ENCODE results near the gene LARP1. TPM values are rescaled to one million over a fixed set of nuclear protein-coding genes. Genes with fewer than 3 reads are reported as not detected.

The LARP1 gene
- total and polyA plus RNA-seq, 4 donors = 15.4 to 142 (median 74.5) TPM

DNA sequence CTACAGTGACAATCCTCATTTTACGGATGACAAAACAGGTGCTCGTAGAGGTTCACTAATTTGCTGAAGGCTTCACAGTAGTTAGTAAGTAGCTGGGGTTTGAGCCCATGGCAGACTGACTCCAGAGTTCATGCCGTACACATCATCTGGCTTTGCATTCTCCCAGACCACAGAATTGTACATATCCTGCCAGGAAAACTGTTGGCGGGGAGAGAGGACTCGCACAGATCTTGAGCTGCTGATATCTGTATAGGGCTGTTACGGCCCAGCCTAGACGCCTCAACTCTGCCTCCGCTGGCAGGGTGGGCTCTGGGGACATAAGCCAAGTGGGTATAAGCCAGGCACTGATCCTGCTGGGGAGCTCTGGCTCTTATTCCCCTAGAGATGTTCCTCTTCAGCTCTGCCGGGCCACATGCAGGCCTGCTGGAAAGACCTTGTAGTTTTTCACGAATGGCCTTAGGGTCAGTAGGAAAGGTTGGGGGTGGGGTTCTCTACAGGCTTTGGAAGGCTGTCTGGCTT lies 16.3 kb downstream of the LARP1 start:
- 6 to 8% methylated on average over 10 of the region's 10 CpGs for WGBS, 2 donors
- Histone ChIP-seq H3K4me1 (ENCODE audit: control insufficient read depth in 1 of 2, insufficient read depth in 2 of 2, low read length in 2 of 2) (peaks cover 1 to 10% of the 10 kb centered on the region in 2 donors), H3K9me3 (ENCODE audit: control insufficient read depth, low read length) (no peaks in the 10 kb centered on the region), H3K36me3 (ENCODE audit: control insufficient read depth in 1 of 2, insufficient read depth in 2 of 2, low read length in 1 of 2) (no peaks in the 10 kb centered on the region), H3K27me3 (ENCODE audit: control insufficient read depth in 1 of 2, insufficient read depth in 2 of 2, low read length in 1 of 2) (no peaks in the 10 kb centered on the region), H3K27ac (ENCODE audit: low read depth in 1 of 2, low read length in 2 of 2) (peak overlapping the region in 1 of 2 donors; percentile 39), H3K4me3 (ENCODE audit: low read length in 2 of 2) (no peak overlapping the region)
- DNase-seq (no peak), ATAC-seq (ENCODE audit: low FRiP score) (peak; percentile 69)
- intact Hi-C loops (cut with DNase I) = no loop called here

DNA sequence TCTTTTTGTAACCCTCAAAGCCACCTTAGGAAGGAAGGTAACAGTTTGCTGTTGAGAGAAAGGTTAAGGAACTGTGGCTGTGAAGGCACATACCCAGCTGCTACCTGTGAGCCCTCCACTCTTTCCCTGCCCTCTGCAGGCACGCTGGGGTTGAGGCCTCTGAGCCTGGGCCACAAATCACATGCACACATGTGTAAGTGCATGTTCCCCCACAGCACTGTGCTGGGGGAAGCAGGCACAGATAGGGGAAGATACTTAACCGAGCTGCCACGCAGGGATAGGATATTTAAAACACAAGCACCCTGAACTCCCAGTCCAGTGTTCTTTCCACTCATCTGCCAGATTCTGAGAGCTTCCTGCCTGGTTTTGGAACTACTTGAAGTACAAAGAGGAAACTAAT lies 18.1 kb downstream of the LARP1 start:
- 86% methylated on average over 3 of the region's 3 CpGs for WGBS, 2 donors
- Histone ChIP-seq H3K27ac (ENCODE audit: low read depth in 1 of 2, low read length in 2 of 2) (no peak overlapping the region), H3K4me1 (ENCODE audit: control insufficient read depth in 1 of 2, insufficient read depth in 2 of 2, low read length in 2 of 2) (peaks cover 1 to 7% of the 10 kb centered on the region in 2 donors), H3K36me3 (ENCODE audit: control insufficient read depth in 1 of 2, insufficient read depth in 2 of 2, low read length in 1 of 2) (no peaks in the 10 kb centered on the region), H3K4me3 (ENCODE audit: low read length in 2 of 2) (no peak overlapping the region), H3K9me3 (ENCODE audit: control insufficient read depth, low read length) (no peaks in the 10 kb centered on the region), H3K27me3 (ENCODE audit: control insufficient read depth in 1 of 2, insufficient read depth in 2 of 2, low read length in 1 of 2) (no peaks in the 10 kb centered on the region)
- intact Hi-C loops (cut with DNase I) = no loop called here
- DNase-seq (no peak), ATAC-seq (ENCODE audit: low FRiP score) (no peak)

DNA sequence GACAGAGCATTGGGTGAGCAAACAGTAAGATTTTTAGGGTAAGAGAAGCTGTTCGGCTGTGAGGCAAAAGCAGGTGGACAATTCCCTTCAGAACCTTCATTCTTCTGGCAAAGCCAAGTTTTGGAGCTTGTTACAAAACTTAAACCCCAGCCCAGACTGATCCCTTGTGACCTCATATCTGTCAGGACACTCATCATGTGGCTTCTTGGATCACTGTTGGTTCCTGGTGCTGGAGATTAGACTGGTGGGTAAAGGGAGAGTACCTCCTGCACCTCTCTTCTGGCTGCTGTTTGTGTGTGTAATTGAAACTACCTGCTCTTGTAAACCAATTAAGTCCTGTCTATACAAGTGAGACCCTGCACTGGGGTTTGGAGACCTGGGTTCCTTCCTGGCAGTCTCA lies 21.0 kb downstream of the LARP1 start:
- intact Hi-C loops (cut with DNase I) = no loop called here
- Histone ChIP-seq H3K9me3 (ENCODE audit: control insufficient read depth, low read length) (no peaks in the 10 kb centered on the region), H3K27ac (ENCODE audit: low read depth in 1 of 2, low read length in 2 of 2) (no peak overlapping the region), H3K27me3 (ENCODE audit: control insufficient read depth in 1 of 2, insufficient read depth in 2 of 2, low read length in 1 of 2) (no peaks in the 10 kb centered on the region), H3K4me3 (ENCODE audit: low read length in 2 of 2) (no peak overlapping the region), H3K36me3 (ENCODE audit: control insufficient read depth in 1 of 2, insufficient read depth in 2 of 2, low read length in 1 of 2) (no peaks in the 10 kb centered on the region), H3K4me1 (ENCODE audit: control insufficient read depth in 1 of 2, insufficient read depth in 2 of 2, low read length in 2 of 2) (peaks cover 0 to 1% of the 10 kb centered on the region in 2 donors)
- 81 to 86% methylated on average over 1 of the region's 1 CpG for WGBS, 2 donors
- DNase-seq (no peak), ATAC-seq (ENCODE audit: low FRiP score) (no peak)

DNA sequence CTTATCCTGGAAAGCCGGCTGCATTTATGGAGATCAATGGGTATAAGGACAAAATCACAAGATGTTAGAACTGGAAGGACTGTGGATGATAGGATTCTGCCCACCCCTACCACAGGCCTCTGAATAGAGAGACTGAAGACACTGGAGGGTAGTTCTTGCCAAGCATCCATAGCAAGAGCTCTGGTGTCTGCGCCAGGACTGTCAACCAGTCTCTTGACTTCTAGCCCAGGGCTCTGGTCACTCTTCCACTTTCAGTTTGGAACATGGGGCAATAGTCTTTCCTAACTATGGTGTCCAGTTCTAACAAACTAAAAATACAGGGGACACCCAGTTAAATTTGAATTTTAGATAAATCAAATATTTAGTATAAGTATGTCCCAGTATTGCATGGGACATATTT lies 23.4 kb downstream of the LARP1 start:
- 90 to 97% methylated on average over 2 of the region's 2 CpGs for WGBS, 2 donors
- ATAC-seq (ENCODE audit: low FRiP score) (no peak), DNase-seq (no peak)
- intact Hi-C loops (cut with DNase I) = no loop called here
- no peak overlapping the region for H3K27ac ChIP-seq (ENCODE audit: low read depth in 1 of 2, low read length in 2 of 2)
- no peaks in the 10 kb centered on the region for H3K4me1 ChIP-seq (ENCODE audit: control insufficient read depth in 1 of 2, insufficient read depth in 2 of 2, low read length in 2 of 2)
- H3K27me3 ChIP-seq (ENCODE audit: control insufficient read depth in 1 of 2, insufficient read depth in 2 of 2, low read length in 1 of 2) = no peaks in the 10 kb centered on the region
- H3K36me3 ChIP-seq (ENCODE audit: control insufficient read depth in 1 of 2, insufficient read depth in 2 of 2, low read length in 1 of 2) = no peaks in the 10 kb centered on the region
- no peak overlapping the region for H3K4me3 ChIP-seq (ENCODE audit: low read length in 2 of 2)
- H3K9me3 ChIP-seq (ENCODE audit: control insufficient read depth, low read length) = no peaks in the 10 kb centered on the region

DNA sequence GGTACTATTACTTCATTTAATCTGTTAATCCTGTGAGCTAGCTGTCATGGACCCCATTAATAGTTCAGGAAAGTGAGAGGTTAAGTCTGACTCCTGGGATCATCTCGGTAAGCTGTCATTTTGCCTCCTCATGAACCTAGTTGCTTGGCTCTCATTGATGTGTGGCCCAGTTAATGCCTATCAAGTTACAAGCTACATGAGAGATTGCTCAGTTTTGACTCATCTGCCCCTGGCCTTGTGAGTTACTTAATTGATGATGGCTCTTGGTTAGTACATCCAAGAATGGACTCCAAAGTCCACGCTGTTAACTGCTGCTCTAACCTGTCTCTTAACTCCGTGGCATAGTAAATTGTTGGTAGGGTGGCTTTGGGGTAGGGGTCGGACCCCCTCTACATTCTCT lies 23.9 kb downstream of the LARP1 start:
- no peaks in the 10 kb centered on the region for H3K36me3 ChIP-seq (ENCODE audit: control insufficient read depth in 1 of 2, insufficient read depth in 2 of 2, low read length in 1 of 2)
- peaks cover 2 to 3% of the 10 kb centered on the region in 2 donors for H3K4me1 ChIP-seq (ENCODE audit: control insufficient read depth in 1 of 2, insufficient read depth in 2 of 2, low read length in 2 of 2)
- no peak overlapping the region for H3K4me3 ChIP-seq (ENCODE audit: low read length in 2 of 2)
- H3K9me3 ChIP-seq (ENCODE audit: control insufficient read depth, low read length) = no peaks in the 10 kb centered on the region
- ATAC-seq (ENCODE audit: low FRiP score) = no peak
- WGBS, 2 donors = 91 to 92% methylated on average over 4 of the region's 4 CpGs
- no peak overlapping the region for H3K27ac ChIP-seq (ENCODE audit: low read depth in 1 of 2, low read length in 2 of 2)
- no peaks in the 10 kb centered on the region for H3K27me3 ChIP-seq (ENCODE audit: control insufficient read depth in 1 of 2, insufficient read depth in 2 of 2, low read length in 1 of 2)
- no peak for DNase-seq
- intact Hi-C loops (cut with DNase I) = no loop called here

DNA sequence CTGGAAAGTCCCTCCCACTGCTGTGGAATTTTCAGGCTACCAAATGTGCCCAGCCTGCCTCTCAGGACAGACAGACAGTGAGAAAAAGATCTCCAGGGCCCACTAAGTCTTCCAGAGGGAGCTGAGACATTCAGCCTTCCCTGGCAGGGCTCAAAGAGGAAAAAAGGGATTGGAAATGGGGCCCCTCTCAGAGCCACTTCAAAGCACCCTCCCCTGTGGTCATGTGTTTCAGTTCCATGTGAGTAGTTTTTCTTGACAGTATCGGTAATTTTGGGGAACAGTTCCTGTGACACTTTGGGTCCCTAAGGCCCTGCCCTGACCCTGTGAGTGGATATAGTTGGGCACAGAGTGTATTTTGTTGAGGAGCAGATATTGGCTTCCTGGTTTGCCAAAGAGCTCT lies 25.0 kb downstream of the LARP1 start:
- no peaks in the 10 kb centered on the region for H3K36me3 ChIP-seq (ENCODE audit: control insufficient read depth in 1 of 2, insufficient read depth in 2 of 2, low read length in 1 of 2)
- H3K4me3 ChIP-seq (ENCODE audit: low read length in 2 of 2) = no peak overlapping the region
- DNase-seq (no peak), ATAC-seq (ENCODE audit: low FRiP score) (no peak)
- intact Hi-C loops (cut with DNase I) = no loop called here
- whole genome bisulfite sequencing, 2 donors = 59 to 70% methylated on average over 1 of the region's 1 CpG
- peaks cover 2 to 7% of the 10 kb centered on the region in 2 donors for H3K4me1 ChIP-seq (ENCODE audit: control insufficient read depth in 1 of 2, insufficient read depth in 2 of 2, low read length in 2 of 2)
- H3K27me3 ChIP-seq (ENCODE audit: control insufficient read depth in 1 of 2, insufficient read depth in 2 of 2, low read length in 1 of 2) = no peaks in the 10 kb centered on the region
- H3K27ac ChIP-seq (ENCODE audit: low read depth in 1 of 2, low read length in 2 of 2) = no peak overlapping the region
- no peaks in the 10 kb centered on the region for H3K9me3 ChIP-seq (ENCODE audit: control insufficient read depth, low read length)

DNA sequence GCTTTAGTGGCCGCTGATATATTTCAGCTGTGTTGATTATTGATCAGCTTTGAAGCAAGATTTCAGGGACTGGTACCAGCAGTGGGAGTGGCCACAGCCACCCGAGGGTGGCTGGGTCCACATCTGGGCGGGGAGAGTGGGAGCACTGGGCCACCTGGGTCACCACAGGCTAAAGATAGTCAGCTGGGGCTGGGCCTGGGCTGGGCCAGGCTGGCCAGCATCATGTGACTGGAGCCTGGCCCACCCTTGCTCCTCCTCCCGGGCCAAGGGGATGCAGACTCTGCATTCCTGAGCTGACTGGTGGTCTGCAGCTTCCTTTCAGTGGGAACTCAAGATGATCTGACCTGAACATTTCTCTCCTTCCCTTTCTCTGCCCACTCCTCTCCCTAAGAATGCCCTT lies 27.1 kb downstream of the LARP1 start:
- Histone ChIP-seq H3K4me3 (ENCODE audit: low read length in 2 of 2) (no peak overlapping the region), H3K36me3 (ENCODE audit: control insufficient read depth in 1 of 2, insufficient read depth in 2 of 2, low read length in 1 of 2) (no peaks in the 10 kb centered on the region), H3K27me3 (ENCODE audit: control insufficient read depth in 1 of 2, insufficient read depth in 2 of 2, low read length in 1 of 2) (no peaks in the 10 kb centered on the region), H3K27ac (ENCODE audit: low read depth in 1 of 2, low read length in 2 of 2) (no peak overlapping the region), H3K9me3 (ENCODE audit: control insufficient read depth, low read length) (no peaks in the 10 kb centered on the region), H3K4me1 (ENCODE audit: control insufficient read depth in 1 of 2, insufficient read depth in 2 of 2, low read length in 2 of 2) (peaks cover 2 to 13% of the 10 kb centered on the region in 2 donors)
- DNase-seq (no peak), ATAC-seq (ENCODE audit: low FRiP score) (no peak)
- intact Hi-C loops (cut with DNase I) = no loop called here
- 49 to 58% methylated on average over 4 of the region's 4 CpGs for WGBS, 2 donors

DNA sequence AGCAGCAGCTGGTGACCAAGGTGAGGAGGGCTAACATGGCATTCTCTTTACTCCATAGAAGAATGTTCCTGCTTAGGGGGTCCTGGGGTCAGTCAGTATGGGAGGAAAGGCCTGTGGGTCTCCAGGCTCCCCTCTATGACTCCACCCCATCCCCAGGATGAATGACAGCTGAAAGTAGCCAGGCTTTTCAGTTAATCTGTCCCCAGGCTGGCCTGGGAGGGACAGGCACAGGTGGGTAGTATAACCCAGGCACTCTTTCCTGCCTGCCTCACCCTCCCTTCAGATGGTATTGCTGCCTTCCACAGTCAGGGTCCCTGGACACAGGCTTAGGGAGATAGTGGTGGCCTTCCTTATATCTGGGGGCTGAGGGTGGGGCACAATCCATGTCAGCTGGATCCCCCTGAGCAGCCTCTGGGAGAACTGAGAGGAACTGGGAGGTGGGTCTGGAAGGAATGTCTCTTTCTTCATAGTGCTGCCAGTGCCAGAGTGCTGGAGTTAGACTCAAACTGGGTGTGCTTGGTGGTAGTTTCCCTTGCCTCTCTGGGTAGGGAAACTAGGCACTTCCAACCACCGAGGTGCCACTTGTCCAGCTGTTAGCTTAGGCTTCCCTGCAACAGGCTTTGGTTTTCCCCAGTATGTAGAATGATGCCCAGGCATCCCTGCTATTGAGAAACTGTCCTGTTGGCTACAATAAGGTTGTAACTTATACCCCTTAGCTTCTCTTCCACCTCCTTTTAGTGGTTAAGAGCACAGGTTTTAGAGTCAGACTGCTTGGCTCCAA lies 27.8 kb downstream of the LARP1 start:
- peak; percentile 6 for ATAC-seq (ENCODE audit: low FRiP score)
- DNase-seq = no peak
- H3K36me3 ChIP-seq (ENCODE audit: control insufficient read depth in 1 of 2, insufficient read depth in 2 of 2, low read length in 1 of 2) = no peaks in the 10 kb centered on the region
- H3K9me3 ChIP-seq (ENCODE audit: control insufficient read depth, low read length) = no peaks in the 10 kb centered on the region
- 21 to 58% methylated on average over 1 of the region's 1 CpG for WGBS, 2 donors
- no peak overlapping the region for H3K4me3 ChIP-seq (ENCODE audit: low read length in 2 of 2)
- intact Hi-C loops (cut with DNase I) = no loop called here
- H3K27ac ChIP-seq (ENCODE audit: low read depth in 1 of 2, low read length in 2 of 2) = no peak overlapping the region
- H3K27me3 ChIP-seq (ENCODE audit: control insufficient read depth in 1 of 2, insufficient read depth in 2 of 2, low read length in 1 of 2) = no peaks in the 10 kb centered on the region
- H3K4me1 ChIP-seq (ENCODE audit: control insufficient read depth in 1 of 2, insufficient read depth in 2 of 2, low read length in 2 of 2) = peaks cover 2 to 16% of the 10 kb centered on the region in 2 donors

DNA sequence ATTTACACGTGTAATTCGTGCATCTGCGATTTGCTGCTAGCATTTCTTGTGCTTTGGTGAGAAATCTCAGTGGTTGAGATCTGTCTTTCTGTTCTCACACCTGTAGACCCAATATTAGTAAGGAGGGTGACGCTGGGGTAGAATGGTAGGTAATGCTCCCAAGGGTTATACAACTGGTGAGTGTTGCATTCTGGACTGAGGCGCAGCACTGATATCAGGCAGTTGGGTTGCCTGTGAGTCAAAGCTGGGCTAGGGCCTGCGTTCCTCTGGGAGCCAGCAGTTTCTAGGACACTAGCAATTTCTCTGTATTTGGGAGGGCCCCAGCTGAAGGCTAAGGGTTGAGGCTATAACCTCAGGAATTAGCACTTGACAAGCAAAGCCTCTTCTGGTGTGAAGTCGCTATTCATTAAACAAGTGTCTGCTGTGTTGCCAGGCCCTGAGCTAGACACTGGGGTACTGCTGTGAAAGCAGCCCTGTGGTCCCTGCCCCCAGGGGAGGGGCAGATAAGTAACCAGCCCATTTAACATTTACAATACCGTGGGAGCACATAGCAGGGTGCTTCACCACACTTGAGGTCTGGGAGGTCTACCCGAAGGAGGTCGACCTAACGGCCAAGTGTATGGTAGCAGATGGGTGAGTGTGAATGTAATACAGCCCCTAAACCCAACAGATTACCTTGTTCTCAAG lies 28.7 kb downstream of the LARP1 start:
- intact Hi-C loops (cut with DNase I) = no loop called here
- no peaks in the 10 kb centered on the region for H3K27me3 ChIP-seq (ENCODE audit: control insufficient read depth in 1 of 2, insufficient read depth in 2 of 2, low read length in 1 of 2)
- WGBS, 2 donors = 62 to 65% methylated on average over 11 of the region's 11 CpGs
- DNase-seq (no peak), ATAC-seq (ENCODE audit: low FRiP score) (peak; percentile 37)
- peaks cover 2 to 16% of the 10 kb centered on the region in 2 donors for H3K4me1 ChIP-seq (ENCODE audit: control insufficient read depth in 1 of 2, insufficient read depth in 2 of 2, low read length in 2 of 2)
- H3K27ac ChIP-seq (ENCODE audit: low read depth in 1 of 2, low read length in 2 of 2) = no peak overlapping the region
- no peaks in the 10 kb centered on the region for H3K9me3 ChIP-seq (ENCODE audit: control insufficient read depth, low read length)
- H3K4me3 ChIP-seq (ENCODE audit: low read length in 2 of 2) = no peak overlapping the region
- no peaks in the 10 kb centered on the region for H3K36me3 ChIP-seq (ENCODE audit: control insufficient read depth in 1 of 2, insufficient read depth in 2 of 2, low read length in 1 of 2)
